CD14-positive monocyte (primary cell): ENCODE measurements around the gene SETD3. TPM values are rescaled to one million over a fixed set of nuclear protein-coding genes. Genes with fewer than 3 reads are reported as not detected.

Experiments
- DNase-seq, 3 donors: peaks; one replicate each; pipeline ENCODE4 v3.0.0-alpha.2; 2011 to 2022
- H2AFZ ChIP-seq: 2 replicates; pipeline ENCODE4 v1.6.0; 2012; ENCODE audit warnings: mild to moderate bottlenecking, low read depth, low read length, inconsistent platforms; ENCODE audit not compliant: insufficient read depth, poor library complexity, severe bottlenecking
- H3K27ac ChIP-seq, 2 donors: 1 replicate in 1 of 2; 2 replicates in 1 of 2; pipeline ENCODE4 v1.5.1; 2012 to 2013; ENCODE audit warnings: low read length in 2 of 2, control low read depth in 1 of 2, inconsistent platforms in 1 of 2, low read depth in 1 of 2, mild to moderate bottlenecking in 1 of 2
- H3K27me3 ChIP-seq, 2 donors: one replicate each; pipeline versions ENCODE4 v1.6.0 to v1.6.1; 2011 to 2013; ENCODE audit warnings: low read length in 2 of 2; ENCODE audit not compliant: control insufficient read depth in 2 of 2, insufficient read depth in 2 of 2
- H3K36me3 ChIP-seq, 2 donors: replicated peaks in 1 of 2; 1 replicate in 1 of 2; 2 replicates in 1 of 2; pipeline versions ENCODE4 v1.5.1 to v1.6.1; 2012 to 2013; ENCODE audit warnings: low read length in 2 of 2, control low read depth in 1 of 2, inconsistent platforms in 1 of 2, mild to moderate bottlenecking in 1 of 2; ENCODE audit not compliant: insufficient read depth in 2 of 2, control insufficient read depth in 1 of 2
- H3K4me1 ChIP-seq, 2 donors: 1 replicate in 1 of 2; 2 replicates in 1 of 2; pipeline versions ENCODE4 v1.5.1 to v1.6.1; 2012 to 2013; ENCODE audit warnings: low read length in 2 of 2, control low read depth in 1 of 2, inconsistent platforms in 1 of 2, mild to moderate bottlenecking in 1 of 2, moderate library complexity in 1 of 2; ENCODE audit not compliant: insufficient read depth in 2 of 2, control insufficient read depth in 1 of 2
- H3K4me2 ChIP-seq: replicated peaks from 2 replicates; pipeline ENCODE3; 2012; ENCODE audit warnings: low read length, moderate library complexity, mild to moderate bottlenecking; ENCODE audit not compliant: poor library complexity, severe bottlenecking; ENCODE audit errors: extremely low read depth
- H3K4me3 ChIP-seq, 3 experiments: fragments of 200-600 bp in 1 of 3; sonication (generic) in 1 of 3; replicated peaks in 1 of 3; 1 replicate in 2 of 3; 2 replicates in 1 of 3; pipeline ENCODE4 v1.5.1; 2011 to 2013; ENCODE audit warnings: low read length in 3 of 3, mild to moderate bottlenecking in 3 of 3, control low read depth in 2 of 3, low read depth in 2 of 3, inconsistent platforms in 1 of 3, moderate library complexity in 1 of 3
- H3K79me2 ChIP-seq: 2 replicates; pipeline ENCODE4 v1.6.0; 2012; ENCODE audit warnings: mild to moderate bottlenecking, control low read depth, inconsistent platforms, low read length, moderate library complexity; ENCODE audit not compliant: insufficient read depth
- H3K9ac ChIP-seq: 2 replicates; pipeline ENCODE4 v1.6.0; 2017; ENCODE audit warnings: low read length, mild to moderate bottlenecking; ENCODE audit not compliant: insufficient read depth, poor library complexity, severe bottlenecking
- H3K9me3 ChIP-seq, 2 donors: replicated peaks in 1 of 2; 1 replicate in 1 of 2; 2 replicates in 1 of 2; pipeline versions ENCODE4 v1.5.1 to v1.6.1; 2012 to 2013; ENCODE audit warnings: low read length in 2 of 2, control low read depth in 1 of 2; ENCODE audit not compliant: control insufficient read depth in 1 of 2, insufficient read depth in 1 of 2
- H4K20me1 ChIP-seq: 2 replicates; pipeline ENCODE4 v1.6.0; 2012; ENCODE audit warnings: mild to moderate bottlenecking, low read length, control low read depth, moderate library complexity; ENCODE audit not compliant: insufficient read depth
- H3K27ac Mint-ChIP-seq, 7 donors: one replicate each; pipeline ENCODE4 v1.8.0; 2020; ENCODE audit warnings: mild to moderate bottlenecking in 7 of 7, mixed read lengths in 7 of 7, moderate library complexity in 6 of 7, inconsistent platforms in 2 of 7
- H3K27me3 Mint-ChIP-seq, 3 donors: one replicate each; pipeline ENCODE4 v1.8.0; 2021 to 2022; ENCODE audit warnings: low read depth in 3 of 3, mild to moderate bottlenecking in 3 of 3, mixed read lengths in 3 of 3, moderate library complexity in 3 of 3, inconsistent platforms in 1 of 3
- H3K36me3 Mint-ChIP-seq, 2 donors: one replicate each; pipeline ENCODE4 v1.8.0; 2020; ENCODE audit warnings: mixed read lengths in 2 of 2, inconsistent platforms in 1 of 2, mild to moderate bottlenecking in 1 of 2
- H3K4me1 Mint-ChIP-seq: one replicate; pipeline ENCODE4 v1.8.0; 2020; ENCODE audit warnings: mild to moderate bottlenecking, mixed read lengths
- H3K4me3 Mint-ChIP-seq, 2 donors: one replicate each; pipeline ENCODE4 v1.8.0; 2020; ENCODE audit warnings: mild to moderate bottlenecking in 2 of 2, mixed read lengths in 2 of 2, moderate library complexity in 1 of 2
- H3K9me3 Mint-ChIP-seq, 7 donors: one replicate each; pipeline ENCODE4 v1.8.0; 2020 to 2022; ENCODE audit warnings: mixed read lengths in 7 of 7, mild to moderate bottlenecking in 6 of 7, moderate library complexity in 6 of 7, inconsistent platforms in 2 of 7
- CTCF ChIP-seq: fragments of 200-600 bp; IDR thresholded peaks from one replicate; pipeline ENCODE4 v1.8.0; 2022; ENCODE audit warnings: antibody characterized with exemption, mild to moderate bottlenecking
- WGBS: methylation state at CpG from one replicate; pipeline ENCODE4 v1.1.5; 2013; ENCODE audit warnings: missing lambda C conversion rate; ENCODE audit not compliant: insufficient coverage; 5-methylcytosine and 5-hydroxymethylcytosine counted together
- intact Hi-C, 2 donors: fragments of 100-400 bp; cut with micrococcal nuclease; formaldehyde crosslinking; loops; one replicate each; pipeline versions ENCODE4 v1.15.0 to v1.15.1; 2023
- polyA plus RNA-seq, 3 donors: library from polyadenylated mRNA; depleted of rRNA in 1 of 3; unstranded in 2 of 3; stranded (reverse) in 1 of 3; fragments of 300-500 nt in 2 of 3; fragments of >200 nt in 1 of 3; fragmentation: Illumina TruSeq in 2 of 3; gene quantifications; 1 replicate in 2 of 3; 2 replicates in 1 of 3; pipeline ENCODE4 v1.2.3, GENCODE V29; 2012 to 2021

The SETD3 gene
- polyA plus RNA-seq, 3 donors: 22.9 to 39.5 (median 38.7) TPM

GRCh38 chr14:99462210-99462609 lies 18.4 kb downstream of the SETD3 start:
- intact Hi-C loops: no loop called here

GRCh38 chr14:99461411-99462085 lies 19.1 kb downstream of the SETD3 start:
- no peak overlapping the region for H2AFZ ChIP-seq
- H3K79me2 ChIP-seq: peaks cover 31% of the 10 kb centered on the region
- peaks cover 78 to 89% of the 10 kb centered on the region in 2 donors for H3K36me3 Mint-ChIP-seq
- peaks cover 8% of the 10 kb centered on the region for H3K4me1 Mint-ChIP-seq
- H3K27ac Mint-ChIP-seq: peak overlapping the region in 2 of 7 donors; percentile 52 to 55
- H3K27ac ChIP-seq: peak overlapping the region in 1 of 2 donors; percentile 40
- H4K20me1 ChIP-seq: peaks cover 27% of the 10 kb centered on the region
- H3K36me3 ChIP-seq: peaks cover 83 to 100% of the 10 kb centered on the region in 2 donors
- intact Hi-C loops: no loop called here
- H3K9ac ChIP-seq: no peak overlapping the region
- H3K27me3 ChIP-seq: no peaks in the 10 kb centered on the region
- no peak overlapping the region for H3K4me3 ChIP-seq
- DNase-seq: no peak
- H3K9me3 Mint-ChIP-seq: no peaks in the 10 kb centered on the region
- H3K9me3 ChIP-seq: no peaks in the 10 kb centered on the region
- no peak overlapping the region for H3K4me3 Mint-ChIP-seq
- TF ChIP-seq CTCF: no peak
- H3K27me3 Mint-ChIP-seq: peaks cover 0 to 1% (median 0%) of the 10 kb centered on the region in 3 donors
- no peak overlapping the region for H3K4me2 ChIP-seq
- no CpG with 5 or more reads among the region's 5 CpGs for WGBS
- H3K4me1 ChIP-seq: peaks cover 0 to 6% of the 10 kb centered on the region in 2 donors

More at GRCh38 chr14:99462210-99462609, 18.4 kb downstream of the SETD3 start:
- no peaks in the 10 kb centered on the region for H3K9me3 Mint-ChIP-seq
- peaks cover 0 to 1% (median 0%) of the 10 kb centered on the region in 3 donors for H3K27me3 Mint-ChIP-seq
- no peak overlapping the region for H2AFZ ChIP-seq
- peaks cover 0 to 6% of the 10 kb centered on the region in 2 donors for H3K4me1 ChIP-seq
- peak overlapping the region in 2 of 7 donors; percentile 55 to 61 for H3K27ac Mint-ChIP-seq
- no peaks in the 10 kb centered on the region for H3K27me3 ChIP-seq
- peaks cover 8% of the 10 kb centered on the region for H3K4me1 Mint-ChIP-seq
- peaks cover 72 to 84% of the 10 kb centered on the region in 2 donors for H3K36me3 Mint-ChIP-seq
- H3K79me2 ChIP-seq: peaks cover 37% of the 10 kb centered on the region
- TF ChIP-seq CTCF: no peak
- DNase-seq: no peak
- peaks cover 34% of the 10 kb centered on the region for H4K20me1 ChIP-seq
- no CpG with 5 or more reads among the region's 6 CpGs for WGBS
- no peak overlapping the region for H3K4me2 ChIP-seq
- no peak overlapping the region for H3K9ac ChIP-seq
- H3K9me3 ChIP-seq: no peaks in the 10 kb centered on the region
- peak overlapping the region in 1 of 2 donors; percentile 40 for H3K27ac ChIP-seq
- H3K4me3 Mint-ChIP-seq: no peak overlapping the region
- no peak overlapping the region for H3K4me3 ChIP-seq
- peaks cover 76 to 95% of the 10 kb centered on the region in 2 donors for H3K36me3 ChIP-seq
